ENCODE measurements around the gene OFD1.

The OFD1 gene

DNA sequence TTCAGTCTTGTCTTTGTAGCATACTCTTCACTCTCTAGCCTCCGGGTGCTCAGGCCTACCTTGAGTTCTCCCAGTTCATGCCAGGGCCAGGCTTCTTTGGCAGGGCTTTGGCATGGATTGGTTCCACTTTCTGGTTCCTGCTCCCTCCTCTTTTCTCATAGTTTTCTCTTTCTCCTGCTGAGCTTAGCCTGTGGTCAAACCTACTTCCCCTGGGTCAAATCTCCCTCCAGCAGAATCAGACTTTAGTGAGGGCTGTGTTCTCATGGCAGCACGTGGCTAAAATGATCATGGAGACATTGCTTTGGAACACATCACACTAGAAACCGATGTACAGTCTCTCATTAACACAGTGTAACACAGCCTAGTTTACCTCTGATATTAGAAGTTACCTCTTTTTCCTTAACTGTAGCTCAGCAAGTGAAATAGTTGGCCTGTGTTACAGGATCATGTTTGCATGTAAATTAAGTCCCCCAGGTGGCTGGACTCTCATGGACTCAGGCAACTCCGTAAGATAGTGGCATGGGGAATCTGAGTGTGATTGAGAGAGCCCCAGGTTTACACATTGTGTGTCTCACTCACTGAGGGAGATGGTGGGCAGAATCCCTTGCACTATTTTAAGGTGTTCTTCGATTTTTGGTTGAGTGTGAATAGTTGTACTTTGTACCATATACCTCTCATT, 32.3 kb upstream of the OFD1 start:
- DNase-seq (ENCODE audit: low read depth), result no peak

DNA sequence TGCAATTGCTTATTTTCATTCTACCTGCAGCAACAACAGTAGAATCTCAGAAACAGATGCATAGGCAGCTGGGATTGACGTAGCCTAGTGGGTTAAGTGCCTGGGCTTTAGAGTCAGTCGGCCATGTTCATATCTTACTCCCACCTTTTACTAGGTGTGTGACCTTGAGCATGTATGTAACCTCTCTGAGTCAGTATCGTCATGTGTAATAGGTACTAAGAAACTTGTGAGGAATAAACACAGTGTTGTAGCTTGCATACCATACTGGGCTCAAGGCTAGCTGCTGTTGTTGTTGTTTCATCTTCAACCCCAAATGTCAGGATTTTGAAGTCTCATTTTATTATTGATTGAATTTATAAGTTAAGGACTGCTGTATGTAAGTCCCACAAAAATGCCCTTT, 31.4 kb upstream of the OFD1 start:
- DNase-seq (ENCODE audit: low read depth), result no peak
- TF ChIP-seq, protein P1, sequence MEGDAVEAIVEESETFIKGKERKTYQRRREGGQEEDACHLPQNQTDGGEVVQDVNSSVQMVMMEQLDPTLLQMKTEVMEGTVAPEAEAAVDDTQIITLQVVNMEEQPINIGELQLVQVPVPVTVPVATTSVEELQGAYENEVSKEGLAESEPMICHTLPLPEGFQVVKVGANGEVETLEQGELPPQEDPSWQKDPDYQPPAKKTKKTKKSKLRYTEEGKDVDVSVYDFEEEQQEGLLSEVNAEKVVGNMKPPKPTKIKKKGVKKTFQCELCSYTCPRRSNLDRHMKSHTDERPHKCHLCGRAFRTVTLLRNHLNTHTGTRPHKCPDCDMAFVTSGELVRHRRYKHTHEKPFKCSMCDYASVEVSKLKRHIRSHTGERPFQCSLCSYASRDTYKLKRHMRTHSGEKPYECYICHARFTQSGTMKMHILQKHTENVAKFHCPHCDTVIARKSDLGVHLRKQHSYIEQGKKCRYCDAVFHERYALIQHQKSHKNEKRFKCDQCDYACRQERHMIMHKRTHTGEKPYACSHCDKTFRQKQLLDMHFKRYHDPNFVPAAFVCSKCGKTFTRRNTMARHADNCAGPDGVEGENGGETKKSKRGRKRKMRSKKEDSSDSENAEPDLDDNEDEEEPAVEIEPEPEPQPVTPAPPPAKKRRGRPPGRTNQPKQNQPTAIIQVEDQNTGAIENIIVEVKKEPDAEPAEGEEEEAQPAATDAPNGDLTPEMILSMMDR (IDR thresholded peaks at IDR 0.05; ENCODE audit: low read depth, low read length, missing control alignments), result no peak
- no peak overlapping the region for H3K4me3 ChIP-seq (ENCODE audit: low read depth, low read length)

More for the DNA sequence above, 32.3 kb upstream of the OFD1 start:
- H3K4me3 ChIP-seq (ENCODE audit: low read depth, low read length), result no peak overlapping the region
- TF ChIP-seq, protein P1 (IDR thresholded peaks at IDR 0.05; ENCODE audit: low read depth, low read length, missing control alignments), result no peak

DNA sequence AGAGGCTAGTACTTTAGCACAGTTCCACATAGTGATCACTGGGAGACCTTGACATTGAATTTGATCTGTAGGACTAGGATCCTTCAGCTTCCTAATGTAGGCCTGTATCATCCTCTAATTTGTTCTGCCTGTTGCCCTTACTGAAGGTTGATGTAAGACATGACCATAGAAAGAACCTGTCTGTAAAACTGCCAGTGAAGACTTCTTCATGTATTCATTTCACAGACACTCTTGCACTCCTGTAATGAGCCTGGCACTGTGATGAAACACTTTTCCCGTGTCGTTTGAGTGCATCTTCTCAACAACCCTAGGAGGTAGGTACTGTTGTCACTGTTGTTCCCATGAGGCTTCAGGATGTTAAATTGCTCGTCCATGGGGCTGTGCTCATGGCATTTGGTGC, 31.0 kb upstream of the OFD1 start:
- TF ChIP-seq, protein P1 (IDR thresholded peaks at IDR 0.05; ENCODE audit: low read depth, low read length, missing control alignments), result no peak
- DNase-seq (ENCODE audit: low read depth), result no peak
- no peak overlapping the region for H3K4me3 ChIP-seq (ENCODE audit: low read depth, low read length)

DNA sequence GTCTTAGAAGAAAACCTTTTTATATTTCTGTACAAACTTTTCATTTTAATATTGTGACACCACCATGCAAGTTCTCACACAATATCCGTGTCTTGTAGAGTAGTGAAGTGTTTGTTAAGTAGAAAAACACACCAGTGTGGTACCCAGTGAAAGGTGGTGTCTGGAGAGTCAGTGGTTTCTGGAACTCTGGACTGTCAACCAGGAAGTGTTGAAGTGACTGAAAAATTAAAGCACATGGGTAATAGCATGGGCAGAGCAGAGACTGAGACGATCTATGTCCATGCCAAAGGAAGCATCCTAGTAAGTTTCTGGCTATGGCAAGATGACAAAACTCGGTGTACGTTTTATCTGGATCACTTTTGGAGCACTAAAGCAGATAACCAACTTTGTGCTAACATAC, 23.4 kb upstream of the OFD1 start:
- H3K4me3 ChIP-seq (ENCODE audit: low read depth, low read length), result no peak overlapping the region
- no peak for DNase-seq (ENCODE audit: low read depth)
- TF ChIP-seq, protein P1 (IDR thresholded peaks at IDR 0.05; ENCODE audit: low read depth, low read length, missing control alignments), result no peak

DNA sequence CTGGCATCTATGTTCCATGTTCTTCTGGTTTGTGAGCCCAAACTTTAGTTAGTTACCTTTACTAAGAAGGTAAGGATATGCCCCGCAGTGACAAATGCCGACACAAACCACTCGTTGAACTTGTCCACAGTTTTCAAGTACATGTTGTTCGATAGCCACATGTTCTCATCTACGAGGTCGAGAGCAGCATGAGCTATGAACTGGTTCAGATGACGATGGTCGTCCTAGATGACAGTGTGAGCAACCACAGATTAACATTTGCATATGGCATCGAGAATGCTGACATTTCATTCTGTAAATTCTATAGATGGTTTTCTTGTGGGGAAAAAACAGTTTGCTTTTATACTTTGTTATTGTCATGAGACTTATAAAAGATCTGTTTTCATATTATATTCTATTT, 18.1 kb upstream of the OFD1 start:
- TF ChIP-seq, protein P1 (IDR thresholded peaks at IDR 0.05; ENCODE audit: low read depth, low read length, missing control alignments), result no peak
- no peak for DNase-seq (ENCODE audit: low read depth)
- no peak overlapping the region for H3K4me3 ChIP-seq (ENCODE audit: low read depth, low read length)

DNA sequence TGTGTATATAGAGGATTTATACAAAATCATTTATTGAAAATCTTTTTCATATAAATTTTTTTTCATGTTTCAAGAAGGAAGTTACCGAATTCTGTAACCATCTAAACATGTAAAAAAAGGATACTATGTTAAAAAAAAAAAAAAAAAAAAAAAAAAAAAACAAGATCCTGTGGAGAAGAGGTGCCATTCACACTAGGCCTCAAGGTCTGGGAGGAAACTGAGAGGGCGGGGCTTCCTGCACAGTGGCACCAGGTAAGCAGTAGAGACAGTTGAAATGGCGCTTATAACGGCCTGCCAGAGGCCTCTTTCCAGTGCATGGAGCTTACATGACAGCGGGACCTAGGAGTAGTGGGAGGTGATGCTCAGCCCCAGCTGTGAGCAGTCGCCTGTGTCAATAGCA, 17.6 kb upstream of the OFD1 start:
- TF ChIP-seq, protein P1 (IDR thresholded peaks at IDR 0.05; ENCODE audit: low read depth, low read length, missing control alignments), result no peak
- H3K4me3 ChIP-seq (ENCODE audit: low read depth, low read length), result no peak overlapping the region
- no peak for DNase-seq (ENCODE audit: low read depth)

Measured in GM12864 (cell line).